B cell (primary cell): Measurements from ENCODE around the gene PDP2. TPM values are rescaled to one million over a fixed set of nuclear protein-coding genes. Genes with fewer than 3 reads are reported as not detected.

Experiments
- ATAC-seq: fragments of 200-7000 bp; cut with Tn5 transposase; one replicate; pipeline ENCODE4 v1.10.0; 2021; ENCODE audit warnings: low read depth, mild to moderate bottlenecking, moderate number of reproducible peaks, moderate library complexity
- CTCF ChIA-PET: fragments of 350-600 bp; sonication (Branson Sonifier 250); formaldehyde crosslinking; loops from one replicate; lab custom pipeline; 2021; ENCODE audit warnings: antibody characterized with exemption, inconsistent platforms; lab: Charles Lee
- POLR2A ChIA-PET: fragments of 350-600 bp; sonication (Branson Sonifier 250); formaldehyde crosslinking; loops from one replicate; lab custom pipeline; 2021; ENCODE audit warnings: antibody characterized with exemption; lab: Charles Lee
- DNase-seq: peaks from one replicate; pipeline ENCODE4 v3.0.0; 2013
- H2AFZ ChIP-seq: 2 replicates; pipeline ENCODE4 v1.6.1; 2012; ENCODE audit warnings: mild to moderate bottlenecking, low read depth, low read length; ENCODE audit not compliant: insufficient read depth, poor library complexity, severe bottlenecking
- H3K27ac ChIP-seq, 2 donors: 1 replicate in 1 of 2; 2 replicates in 1 of 2; pipeline ENCODE4 v1.5.1; 2012 to 2013; ENCODE audit warnings: low read length in 2 of 2, mild to moderate bottlenecking in 2 of 2, moderate library complexity in 1 of 2
- H3K27me3 ChIP-seq, 4 experiments: fragments of 200-600 bp in 1 of 4; sonication (generic) in 1 of 4; replicated peaks in 1 of 4; 1 replicate in 2 of 4; 2 replicates in 2 of 4; pipeline versions ENCODE4 v1.6.1 to v1.7.0; 2013 to 2016; ENCODE audit warnings: low read length in 3 of 4, mild to moderate bottlenecking in 2 of 4, mixed read lengths in 1 of 4, moderate library complexity in 1 of 4; ENCODE audit not compliant: insufficient read depth in 4 of 4, control insufficient read depth in 3 of 4; ENCODE audit errors: control extremely low read depth in 1 of 4
- H3K36me3 ChIP-seq, 2 experiments: replicated peaks in 1 of 2; 1 replicate in 1 of 2; 2 replicates in 1 of 2; pipeline versions ENCODE4 v1.6.1 to v1.7.1; 2013; ENCODE audit warnings: low read length in 1 of 2; ENCODE audit not compliant: insufficient read depth in 2 of 2, control insufficient read depth in 1 of 2; ENCODE audit errors: control extremely low read depth in 1 of 2, extremely low read depth in 1 of 2
- H3K4me1 ChIP-seq, 2 donors: fragments of 200-600 bp in 1 of 2; sonication (generic) in 1 of 2; 1 replicate in 1 of 2; 2 replicates in 1 of 2; pipeline versions ENCODE4 v1.5.1 to v1.6.1; 2013 to 2017; ENCODE audit warnings: low read length in 2 of 2; ENCODE audit not compliant: control insufficient read depth in 2 of 2, insufficient read depth in 2 of 2
- H3K4me2 ChIP-seq: replicated peaks from 2 replicates; pipeline ENCODE3; 2012; ENCODE audit warnings: mild to moderate bottlenecking, low read depth, low read length; ENCODE audit not compliant: poor library complexity, severe bottlenecking
- H3K4me3 ChIP-seq, 5 experiments: fragments of 200-600 bp in 1 of 5; sonication (generic) in 1 of 5; 1 replicate in 3 of 5; 2 replicates in 2 of 5; pipeline versions ENCODE4 v1.5.1 to v1.7.0; 2011 to 2016; ENCODE audit warnings: low read length in 4 of 5, mild to moderate bottlenecking in 4 of 5, low read depth in 2 of 5, control low read depth in 1 of 5, moderate library complexity in 1 of 5; ENCODE audit not compliant: insufficient read depth in 1 of 5; ENCODE audit errors: control extremely low read depth in 1 of 5, extremely low read depth in 1 of 5
- H3K79me2 ChIP-seq: fragments of 200-600 bp; sonication (generic); one replicate; pipeline ENCODE4 v1.6.0; 2016; ENCODE audit warnings: low read length; ENCODE audit not compliant: control insufficient read depth, insufficient read depth
- H3K9ac ChIP-seq: fragments of 200-600 bp; sonication (generic); 2 replicates; pipeline ENCODE4 v1.6.1; 2017; ENCODE audit warnings: mild to moderate bottlenecking, low read length, moderate library complexity
- H3K9me3 ChIP-seq, 3 donors: one replicate each; pipeline versions ENCODE4 v1.6.1 to v1.7.1; 2013; ENCODE audit warnings: low read length in 2 of 3; ENCODE audit not compliant: control insufficient read depth in 2 of 3, insufficient read depth in 1 of 3; ENCODE audit errors: control extremely low read depth in 1 of 3
- H4K20me1 ChIP-seq: 2 replicates; pipeline ENCODE4 v1.6.0; 2012; ENCODE audit warnings: mild to moderate bottlenecking, low read length; ENCODE audit not compliant: insufficient read depth, control insufficient read depth, poor library complexity, severe bottlenecking
- H3K27ac Mint-ChIP-seq: one replicate; pipeline ENCODE4 v1.8.0; 2021; ENCODE audit warnings: mixed read lengths
- H3K27me3 Mint-ChIP-seq: one replicate; pipeline ENCODE4 v1.8.0; 2021; ENCODE audit warnings: mixed read lengths
- H3K4me1 Mint-ChIP-seq: one replicate; pipeline ENCODE4 v1.8.0; 2021; ENCODE audit warnings: mixed read lengths
- H3K4me3 Mint-ChIP-seq: one replicate; pipeline ENCODE4 v1.8.0; 2021; ENCODE audit warnings: mixed read lengths
- H3K9me3 Mint-ChIP-seq: one replicate; pipeline ENCODE4 v1.8.0; 2022; ENCODE audit warnings: mixed read lengths; ENCODE audit not compliant: insufficient read depth
- CTCF ChIP-seq: fragments of 200-600 bp; IDR thresholded peaks from one replicate; pipeline ENCODE4 v1.8.0; 2022; ENCODE audit warnings: antibody characterized with exemption, mild to moderate bottlenecking
- EZH2 ChIP-seq: IDR thresholded peaks from 2 replicates; pipeline ENCODE4 v1.6.1; 2012; ENCODE audit warnings: borderline replicate concordance, low read depth, mild to moderate bottlenecking, moderate library complexity, low read length; ENCODE audit not compliant: insufficient read depth, poor library complexity, severe bottlenecking
- WGBS: methylation state at CpG from one replicate; pipeline ENCODE4 v1.1.5; 2013; ENCODE audit warnings: missing lambda C conversion rate; ENCODE audit not compliant: insufficient coverage; 5-methylcytosine and 5-hydroxymethylcytosine counted together
- intact Hi-C: fragments of 100-400 bp; cut with micrococcal nuclease; formaldehyde crosslinking; loops from one replicate; pipeline ENCODE4 v1.10.0; 2022
- polyA plus RNA-seq: library from polyadenylated mRNA; depleted of rRNA; stranded (reverse); fragments of >200 nt; gene quantifications from 2 replicates; pipeline ENCODE4 v1.2.3, GENCODE V29; 2012
- total RNA-seq, 2 donors: library from RNA; stranded (reverse); fragments of 120-200 nt in 1 of 2; gene quantifications; 1 replicate in 1 of 2; 2 replicates in 1 of 2; pipeline versions ENCODE4 v1.2.3 to v1.2.4, GENCODE V29; 2013 to 2022

The PDP2 gene
- total and polyA plus RNA-seq, 2 donors (not counting 1 experiment from before 2014, with no cell fraction given), result 1.9 to 18.7 TPM

- peaks cover 14% of the 10 kb centered on the region for H3K4me1 Mint-ChIP-seq
- H3K4me2 ChIP-seq, result peak overlapping the region; percentile 83
- ATAC-seq (peak; percentile 90), DNase-seq (peak; percentile 91)
- TF ChIP-seq EZH2, result no peak
- TF ChIP-seq CTCF, result peak; percentile 92
- H3K9ac ChIP-seq, result peak overlapping the region; percentile 59
- peaks cover 7 to 11% of the 10 kb centered on the region in 2 donors for H3K4me1 ChIP-seq
- 5% methylated on average over 38 of the region's 39 CpGs for WGBS
- ChIA-PET CTCF (interaction anchor here (0.6 to 3.8 kb wide), 19 partner anchors 9 to 468 kb away, joined by 3 to 30 read pairs (median 3); partner anchors contain the start of genes CA7, NAE1 and TMEM208), POLR2A (interaction anchor here (1.0 kb wide), 1 partner anchor 43 kb away, joined by 3 read pairs; the partner anchor contains the start of gene NAE1)
- peak overlapping the region; percentile 72 for H3K27ac Mint-ChIP-seq
- peaks cover 3% of the 10 kb centered on the region for H3K27me3 Mint-ChIP-seq
- no peaks in the 10 kb centered on the region for H3K36me3 ChIP-seq
- H2AFZ ChIP-seq, result peak overlapping the region; percentile 91
- H3K27ac ChIP-seq, result no peak overlapping the region
- H3K27me3 ChIP-seq, result peaks cover 0 to 1% (median 0%) of the 10 kb centered on the region in 4 experiments
- no peaks in the 10 kb centered on the region for H3K9me3 ChIP-seq
- peak overlapping the region in 4 of 5 experiments; percentile 32 to 45 (median 44) for H3K4me3 ChIP-seq
- H3K79me2 ChIP-seq, result no peaks in the 10 kb centered on the region
- intact Hi-C loops, result loop anchor here (2.0 to 5.0 kb wide), 2 partner anchors 42 to 266 kb away; partner anchors contain the start of gene NAE1
- no peaks in the 10 kb centered on the region for H3K9me3 Mint-ChIP-seq
- peak overlapping the region; percentile 77 for H3K4me3 Mint-ChIP-seq
- H4K20me1 ChIP-seq, result no peaks in the 10 kb centered on the region
Observed at GRCh38 chr16:66872943-66873684, 7.2 kb upstream of the PDP2 start.

GRCh38 chr16:66873685-66874055 is 6.6 kb upstream of the PDP2 start:
- H3K27ac Mint-ChIP-seq, result no peak overlapping the region
- H3K4me2 ChIP-seq, result no peak overlapping the region

More at GRCh38 chr16:66873685-66874055, 6.6 kb upstream of the PDP2 start:
- no peak overlapping the region for H3K27ac ChIP-seq
- H3K79me2 ChIP-seq, result no peaks in the 10 kb centered on the region
- no peaks in the 10 kb centered on the region for H3K27me3 ChIP-seq
- no peak overlapping the region for H3K4me3 ChIP-seq
- ChIA-PET POLR2A (interaction anchor here (1.0 kb wide), 1 partner anchor 43 kb away, joined by 3 read pairs; the partner anchor contains the start of gene NAE1), CTCF (interaction anchor here (0.8 to 3.8 kb wide), 12 partner anchors 9 to 469 kb away, joined by 3 to 30 read pairs (median 4); partner anchors contain the start of genes CA7, NAE1 and TMEM208)
- no peaks in the 10 kb centered on the region for H3K9me3 Mint-ChIP-seq
- DNase-seq, result no peak
- peaks cover 3% of the 10 kb centered on the region for H3K27me3 Mint-ChIP-seq
- no peaks in the 10 kb centered on the region for H3K9me3 ChIP-seq
- no peak overlapping the region for H3K4me3 Mint-ChIP-seq
- no peak overlapping the region for H3K9ac ChIP-seq
- peaks cover 7 to 11% of the 10 kb centered on the region in 2 donors for H3K4me1 ChIP-seq
- H3K36me3 ChIP-seq, result no peaks in the 10 kb centered on the region
- H4K20me1 ChIP-seq, result no peaks in the 10 kb centered on the region
- no peak for ATAC-seq
- TF ChIP-seq CTCF, result no peak
- no peak for TF ChIP-seq EZH2
- intact Hi-C loops, result loop anchor here (2.0 to 5.0 kb wide), 2 partner anchors 43 to 266 kb away; partner anchors contain the start of gene NAE1
- no peak overlapping the region for H2AFZ ChIP-seq
- H3K4me1 Mint-ChIP-seq, result peaks cover 16% of the 10 kb centered on the region
